ENCODE data around the gene FKBP8.

Gene FKBP8

GRCh38 chr19:18502246-18502637, 41.1 kb downstream of the FKBP8 start:
- no peak for DNase-seq (ENCODE audit: low read depth)
- H3K4me3 ChIP-seq (ENCODE audit: control insufficient read depth, low read depth, low read length), result no peak overlapping the region
- TF ChIP-seq CTCF (conservative IDR thresholded peaks at IDR 0.05; ENCODE audit: control insufficient read depth, insufficient read depth, low read depth, low read length), result no peak

- H3K4me3 ChIP-seq (ENCODE audit: control insufficient read depth, low read depth, low read length), result no peak overlapping the region
- no peak for DNase-seq (ENCODE audit: low read depth)
- no peak for TF ChIP-seq CTCF (conservative IDR thresholded peaks at IDR 0.05; ENCODE audit: control insufficient read depth, insufficient read depth, low read depth, low read length)
These were observed 41.5 kb downstream of the FKBP8 start for GRCh38 chr19:18501832-18502231.

GRCh38 chr19:18501351-18501750, 42.0 kb downstream of the FKBP8 start:
- no peak for TF ChIP-seq CTCF (conservative IDR thresholded peaks at IDR 0.05; ENCODE audit: control insufficient read depth, insufficient read depth, low read depth, low read length)
- no peak overlapping the region for H3K4me3 ChIP-seq (ENCODE audit: control insufficient read depth, low read depth, low read length)
- no peak for DNase-seq (ENCODE audit: low read depth)

GRCh38 chr19:18500799-18501198, 42.6 kb downstream of the FKBP8 start:
- no peak for DNase-seq (ENCODE audit: low read depth)
- no peak for TF ChIP-seq CTCF (conservative IDR thresholded peaks at IDR 0.05; ENCODE audit: control insufficient read depth, insufficient read depth, low read depth, low read length)
- no peak overlapping the region for H3K4me3 ChIP-seq (ENCODE audit: control insufficient read depth, low read depth, low read length)

- H3K4me3 ChIP-seq (ENCODE audit: control insufficient read depth, low read depth, low read length), result no peak overlapping the region
- no peak for DNase-seq (ENCODE audit: low read depth)
- TF ChIP-seq CTCF (conservative IDR thresholded peaks at IDR 0.05; ENCODE audit: control insufficient read depth, insufficient read depth, low read depth, low read length), result no peak
These were observed 43.0 kb downstream of the FKBP8 start for GRCh38 chr19:18500376-18500775.

GRCh38 chr19:18499055-18499775, 44.2 kb downstream of the FKBP8 start:
- no peak overlapping the region for H3K4me3 ChIP-seq (ENCODE audit: control insufficient read depth, low read depth, low read length)
- no peak for TF ChIP-seq CTCF (conservative IDR thresholded peaks at IDR 0.05; ENCODE audit: control insufficient read depth, insufficient read depth, low read depth, low read length)
- DNase-seq (ENCODE audit: low read depth), result no peak

GRCh38 chr19:18496980-18497256, 46.5 kb downstream of the FKBP8 start:
- no peak for TF ChIP-seq CTCF (conservative IDR thresholded peaks at IDR 0.05; ENCODE audit: control insufficient read depth, insufficient read depth, low read depth, low read length)
- no peak overlapping the region for H3K4me3 ChIP-seq (ENCODE audit: control insufficient read depth, low read depth, low read length)
- no peak for DNase-seq (ENCODE audit: low read depth)

Measured in fibroblast of mammary gland (primary cell).